Measurements from ENCODE around the gene THG1L. TPM values are rescaled to one million over a fixed set of nuclear protein-coding genes. Genes with fewer than 3 reads are reported as not detected.

Gene THG1L
- total and polyA plus RNA-seq, 2 of the 13 experiments (the other 11 are each of a cell fraction or from before 2014, with no cell fraction given), result 16.6 to 17.2 TPM

DNA sequence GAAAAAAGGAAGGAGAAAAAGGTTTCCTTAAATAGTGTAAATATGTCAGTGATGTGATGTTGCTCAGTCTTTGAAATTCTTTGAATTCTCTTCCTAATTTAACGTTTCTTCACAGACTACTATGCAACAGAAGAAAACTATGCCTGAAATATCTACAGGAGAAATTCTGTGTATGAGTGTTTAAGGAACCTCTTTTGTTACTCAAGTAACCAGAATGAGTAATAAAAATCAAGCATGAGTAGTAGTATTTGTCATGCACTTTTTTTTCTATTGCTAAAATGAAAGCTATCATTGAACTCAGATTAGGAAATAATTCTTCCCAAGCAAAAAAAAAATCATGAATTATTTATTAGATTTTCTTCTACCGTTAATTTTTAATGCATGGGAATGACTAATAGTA, 20.3 kb upstream of the THG1L start:
- CTCF ChIA-PET (ENCODE audit: low intra/inter-chr PET ratio, low total read pairs), result no interaction called here
- H3K4me2 ChIP-seq (ENCODE audit: low read depth, low read length), result no peak overlapping the region

DNA sequence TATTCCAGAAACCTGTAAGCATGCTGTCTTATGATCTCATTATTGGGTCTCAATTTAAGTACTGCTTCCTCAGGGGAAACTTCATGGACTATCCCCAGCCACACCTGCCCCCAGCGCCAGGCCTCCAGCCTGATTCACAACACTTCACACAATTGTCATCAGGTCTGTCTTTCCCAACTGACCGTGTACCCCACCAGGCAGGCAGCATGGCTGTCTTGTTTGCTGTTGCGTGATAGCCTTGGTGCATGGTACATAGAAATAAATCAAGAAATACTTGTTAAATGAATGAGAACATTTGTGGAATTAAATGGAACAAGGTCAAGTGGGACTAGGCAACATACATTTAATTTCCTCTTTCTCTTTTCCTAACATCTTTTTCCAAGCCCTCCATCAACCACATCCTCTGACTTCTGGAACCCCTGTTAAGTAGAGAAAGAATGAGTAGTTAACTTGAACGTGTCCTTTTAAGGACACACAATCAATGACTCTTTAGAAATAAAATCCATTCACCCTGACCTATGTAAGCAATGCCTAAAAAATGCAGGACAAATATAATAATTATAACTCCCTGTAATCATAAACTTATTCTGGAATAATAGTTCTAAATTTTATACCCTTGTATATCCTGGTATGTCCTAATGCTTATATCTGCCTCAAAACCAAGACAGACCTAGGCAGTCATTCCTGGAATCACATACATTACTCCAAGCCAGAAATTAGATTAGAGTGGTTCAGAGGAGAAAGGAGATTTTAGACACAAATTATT, 17.2 kb upstream of the THG1L start:
- CTCF ChIA-PET (ENCODE audit: low intra/inter-chr PET ratio, low total read pairs), result no interaction called here
- Histone ChIP-seq H3K4me3 (replicated peaks in 1 of 3; ENCODE audit: insufficient read depth in 1 of 3, low read depth in 2 of 3, low read length in 3 of 3) (no peak overlapping the region), H3K27ac (ENCODE audit: extremely low read length, insufficient read depth, low read length) (no peak overlapping the region), H3K4me1 (ENCODE audit: insufficient read depth, low read length) (no peaks in the 10 kb centered on the region), H3K9me3 (ENCODE audit: low read length) (no peaks in the 10 kb centered on the region), H3K4me2 (ENCODE audit: low read depth, low read length) (no peak overlapping the region), H2AFZ (ENCODE audit: low read length) (no peak overlapping the region), H3K9ac (ENCODE audit: insufficient read depth, low read depth, low read length) (no peak overlapping the region), H3K27me3 (ENCODE audit: control insufficient read depth in 1 of 2, insufficient read depth in 2 of 2, low read length in 2 of 2) (no peaks in the 10 kb centered on the region), H3K79me2 (ENCODE audit: insufficient read depth, low read length) (no peaks in the 10 kb centered on the region), H4K20me1 (ENCODE audit: insufficient read depth, low read length) (no peaks in the 10 kb centered on the region), H3K36me3 (replicated peaks in 1 of 2; ENCODE audit: control insufficient read depth in 1 of 2, insufficient read depth in 2 of 2, low read length in 2 of 2) (no peaks in the 10 kb centered on the region)
- WGBS (ENCODE audit: low lambda C conversion rate), result 76% methylated on average over 4 of the region's 4 CpGs
- no TSS peak for BruUV-seq (replicated peaks)
- in situ Hi-C loops (cut with HindIII; ENCODE audit: extremely low pct_ligation_motif_present, low pct_unique_long_range_greater_than_20kb) (no loop called here), intact Hi-C loops (cut with micrococcal nuclease; ENCODE audit: unreplicated experiment) (loop anchor here (10.0 kb wide), 1 partner anchor 279 kb away; no protein-coding TSS in a partner anchor)
- no peak for FAIRE-seq
- POLR2A ChIA-PET, result no interaction called here
- ATAC-seq, result no peak
- DNase-seq (ENCODE audit: low spot score), result no peak
- TF ChIP-seq, protein P1, sequence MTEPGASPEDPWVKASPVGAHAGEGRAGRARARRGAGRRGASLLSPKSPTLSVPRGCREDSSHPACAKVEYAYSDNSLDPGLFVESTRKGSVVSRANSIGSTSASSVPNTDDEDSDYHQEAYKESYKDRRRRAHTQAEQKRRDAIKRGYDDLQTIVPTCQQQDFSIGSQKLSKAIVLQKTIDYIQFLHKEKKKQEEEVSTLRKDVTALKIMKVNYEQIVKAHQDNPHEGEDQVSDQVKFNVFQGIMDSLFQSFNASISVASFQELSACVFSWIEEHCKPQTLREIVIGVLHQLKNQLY (CRISPR knock-in tag; IDR thresholded peaks at IDR 0.05), result no peak
- TF ChIP-seq, protein P2, sequence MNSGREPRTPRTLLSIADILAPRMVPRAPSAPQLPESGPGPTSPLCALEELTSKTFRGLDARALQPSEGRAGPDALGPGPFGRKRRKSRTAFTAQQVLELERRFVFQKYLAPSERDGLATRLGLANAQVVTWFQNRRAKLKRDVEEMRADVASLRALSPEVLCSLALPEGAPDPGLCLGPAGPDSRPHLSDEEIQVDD (CRISPR knock-in tag; IDR thresholded peaks at IDR 0.05; ENCODE audit: borderline replicate concordance), result no peak
- TF ChIP-seq ZNF260 (CRISPR knock-in tag; IDR thresholded peaks at IDR 0.05; ENCODE audit: borderline replicate concordance, low read depth) (no peak), KMT2A (CRISPR knock-in tag; IDR thresholded peaks at IDR 0.05) (no peak), MZF1 (CRISPR knock-in tag; IDR thresholded peaks at IDR 0.05; ENCODE audit: borderline replicate concordance) (no peak)
- TF ChIP-seq, protein P3, sequence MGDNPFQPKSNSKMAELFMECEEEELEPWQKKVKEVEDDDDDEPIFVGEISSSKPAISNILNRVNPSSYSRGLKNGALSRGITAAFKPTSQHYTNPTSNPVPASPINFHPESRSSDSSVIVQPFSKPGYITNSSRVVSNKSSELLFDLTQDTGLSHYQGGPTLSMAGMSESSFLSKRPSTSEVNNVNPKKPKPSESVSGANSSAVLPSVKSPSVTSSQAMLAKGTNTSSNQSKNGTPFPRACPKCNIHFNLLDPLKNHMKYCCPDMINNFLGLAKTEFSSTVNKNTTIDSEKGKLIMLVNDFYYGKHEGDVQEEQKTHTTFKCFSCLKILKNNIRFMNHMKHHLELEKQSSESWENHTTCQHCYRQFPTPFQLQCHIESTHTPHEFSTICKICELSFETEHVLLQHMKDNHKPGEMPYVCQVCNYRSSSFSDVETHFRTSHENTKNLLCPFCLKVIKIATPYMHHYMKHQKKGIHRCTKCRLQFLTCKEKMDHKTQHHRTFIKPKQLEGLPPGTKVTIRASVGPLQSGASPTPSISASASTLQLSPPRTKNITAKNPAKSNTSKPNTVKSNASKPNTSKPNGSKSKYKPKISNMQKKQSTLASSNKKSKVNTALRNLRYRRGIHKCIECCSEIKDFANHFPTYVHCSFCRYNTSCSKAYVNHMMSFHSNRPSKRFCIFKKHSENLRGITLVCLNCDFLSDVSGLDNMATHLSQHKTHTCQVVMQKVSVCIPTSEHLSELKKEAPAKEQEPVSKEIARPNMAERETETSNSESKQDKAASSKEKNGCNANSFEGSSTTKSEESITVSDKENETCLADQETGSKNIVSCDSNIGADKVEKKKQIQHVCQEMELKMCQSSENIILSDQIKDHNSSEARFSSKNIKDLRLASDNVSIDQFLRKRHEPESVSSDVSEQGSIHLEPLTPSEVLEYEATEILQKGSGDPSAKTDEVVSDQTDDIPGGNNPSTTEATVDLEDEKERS (CRISPR knock-in tag; IDR thresholded peaks at IDR 0.05), result no peak

More for the DNA sequence above, 20.3 kb upstream of the THG1L start:
- in situ Hi-C loops (cut with HindIII; ENCODE audit: extremely low pct_ligation_motif_present, low pct_unique_long_range_greater_than_20kb) (no loop called here), intact Hi-C loops (cut with micrococcal nuclease; ENCODE audit: unreplicated experiment) (loop anchor here (10.0 kb wide), 1 partner anchor 276 kb away; no protein-coding TSS in a partner anchor)
- ATAC-seq, result no peak
- H3K9me3 ChIP-seq (ENCODE audit: low read length), result no peaks in the 10 kb centered on the region
- no peak overlapping the region for H2AFZ ChIP-seq (ENCODE audit: low read length)
- H3K9ac ChIP-seq (ENCODE audit: insufficient read depth, low read depth, low read length), result no peak overlapping the region
- no peak for DNase-seq (ENCODE audit: low spot score)
- H3K79me2 ChIP-seq (ENCODE audit: insufficient read depth, low read length), result no peaks in the 10 kb centered on the region
- H3K27ac ChIP-seq (ENCODE audit: extremely low read length, insufficient read depth, low read length), result no peak overlapping the region
- no TSS peak for BruUV-seq (replicated peaks)
- no peaks in the 10 kb centered on the region for H3K36me3 ChIP-seq (replicated peaks in 1 of 2; ENCODE audit: control insufficient read depth in 1 of 2, insufficient read depth in 2 of 2, low read length in 2 of 2)
- no peaks in the 10 kb centered on the region for H3K27me3 ChIP-seq (ENCODE audit: control insufficient read depth in 1 of 2, insufficient read depth in 2 of 2, low read length in 2 of 2)
- TF ChIP-seq MTA1 (CRISPR knock-in tag; IDR thresholded peaks at IDR 0.05; ENCODE audit: borderline replicate concordance) (no peak), SOX6 (IDR thresholded peaks at IDR 0.05) (no peak), SOX6 (CRISPR knock-in tag; IDR thresholded peaks at IDR 0.05) (no peak), ZNF615 (CRISPR knock-in tag; IDR thresholded peaks at IDR 0.05; ENCODE audit: borderline replicate concordance) (no peak), RBM39 (IDR thresholded peaks at IDR 0.05; ENCODE audit: low read depth, low read length, poor library complexity, severe bottlenecking) (no peak), GTF3A (CRISPR knock-in tag; conservative IDR thresholded peaks at IDR 0.05) (no peak), ZC3H4 (CRISPR knock-in tag; IDR thresholded peaks at IDR 0.05; ENCODE audit: borderline replicate concordance) (no peak)
- TF ChIP-seq, protein P4, sequence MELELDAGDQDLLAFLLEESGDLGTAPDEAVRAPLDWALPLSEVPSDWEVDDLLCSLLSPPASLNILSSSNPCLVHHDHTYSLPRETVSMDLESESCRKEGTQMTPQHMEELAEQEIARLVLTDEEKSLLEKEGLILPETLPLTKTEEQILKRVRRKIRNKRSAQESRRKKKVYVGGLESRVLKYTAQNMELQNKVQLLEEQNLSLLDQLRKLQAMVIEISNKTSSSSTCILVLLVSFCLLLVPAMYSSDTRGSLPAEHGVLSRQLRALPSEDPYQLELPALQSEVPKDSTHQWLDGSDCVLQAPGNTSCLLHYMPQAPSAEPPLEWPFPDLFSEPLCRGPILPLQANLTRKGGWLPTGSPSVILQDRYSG (CRISPR knock-in tag; IDR thresholded peaks at IDR 0.05), result no peak
- TF ChIP-seq, protein P5, sequence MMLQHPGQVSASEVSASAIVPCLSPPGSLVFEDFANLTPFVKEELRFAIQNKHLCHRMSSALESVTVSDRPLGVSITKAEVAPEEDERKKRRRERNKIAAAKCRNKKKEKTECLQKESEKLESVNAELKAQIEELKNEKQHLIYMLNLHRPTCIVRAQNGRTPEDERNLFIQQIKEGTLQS (CRISPR knock-in tag; IDR thresholded peaks at IDR 0.05), result no peak
- 24% methylated on average over 2 of the region's 2 CpGs for WGBS (ENCODE audit: low lambda C conversion rate)
- no peak overlapping the region for H3K4me3 ChIP-seq (replicated peaks in 1 of 3; ENCODE audit: insufficient read depth in 1 of 3, low read depth in 2 of 3, low read length in 3 of 3)
- no peaks in the 10 kb centered on the region for H3K4me1 ChIP-seq (ENCODE audit: insufficient read depth, low read length)
- no peaks in the 10 kb centered on the region for H4K20me1 ChIP-seq (ENCODE audit: insufficient read depth, low read length)
- POLR2A ChIA-PET, result no interaction called here
- no peak for FAIRE-seq

All from HepG2 (cell line).